AG09319 (cell line): ENCODE data around the gene ZNF701.
"Not testable (repeated sequence)": the region's sequence is repeated elsewhere in the genome, so short reads cannot be mapped to it uniquely, and the experiment has no call there.

ENCODE experiments used
- DNase-seq: peaks from one replicate; pipeline ENCODE4 v3.0.0-alpha.2; 2010; ENCODE audit warnings: low read depth; ENCODE audit errors: extremely low read depth
- TF ChIP-seq, protein P1 (sequence below): IDR thresholded peaks from 2 replicates; pipeline ENCODE4 v1.5.1; 2011; ENCODE audit warnings: low read depth, mild to moderate bottlenecking, inconsistent platforms, low read length, moderate library complexity

Gene ZNF701

DNA sequence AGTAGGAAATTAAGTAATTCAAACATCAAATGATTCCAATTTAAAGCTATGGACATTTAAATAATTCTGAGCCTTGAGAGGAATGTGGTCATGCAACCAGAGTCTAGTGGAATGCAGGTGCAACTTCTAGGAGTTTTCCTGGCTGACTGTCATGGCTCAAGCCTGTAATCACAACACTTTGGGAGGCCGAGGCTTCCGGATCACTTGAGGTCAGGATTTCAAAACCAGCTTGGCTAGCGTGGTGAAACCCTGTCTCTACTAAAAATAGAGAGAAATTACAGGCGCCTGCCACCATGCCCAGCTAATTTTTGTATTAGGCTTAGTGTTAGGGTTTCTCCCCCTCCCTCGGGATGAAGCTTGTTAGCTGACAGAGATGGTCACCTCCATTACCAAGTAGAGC, 36.2 kb upstream of the ZNF701 start:
- no peak for DNase-seq
- TF ChIP-seq, protein P1, sequence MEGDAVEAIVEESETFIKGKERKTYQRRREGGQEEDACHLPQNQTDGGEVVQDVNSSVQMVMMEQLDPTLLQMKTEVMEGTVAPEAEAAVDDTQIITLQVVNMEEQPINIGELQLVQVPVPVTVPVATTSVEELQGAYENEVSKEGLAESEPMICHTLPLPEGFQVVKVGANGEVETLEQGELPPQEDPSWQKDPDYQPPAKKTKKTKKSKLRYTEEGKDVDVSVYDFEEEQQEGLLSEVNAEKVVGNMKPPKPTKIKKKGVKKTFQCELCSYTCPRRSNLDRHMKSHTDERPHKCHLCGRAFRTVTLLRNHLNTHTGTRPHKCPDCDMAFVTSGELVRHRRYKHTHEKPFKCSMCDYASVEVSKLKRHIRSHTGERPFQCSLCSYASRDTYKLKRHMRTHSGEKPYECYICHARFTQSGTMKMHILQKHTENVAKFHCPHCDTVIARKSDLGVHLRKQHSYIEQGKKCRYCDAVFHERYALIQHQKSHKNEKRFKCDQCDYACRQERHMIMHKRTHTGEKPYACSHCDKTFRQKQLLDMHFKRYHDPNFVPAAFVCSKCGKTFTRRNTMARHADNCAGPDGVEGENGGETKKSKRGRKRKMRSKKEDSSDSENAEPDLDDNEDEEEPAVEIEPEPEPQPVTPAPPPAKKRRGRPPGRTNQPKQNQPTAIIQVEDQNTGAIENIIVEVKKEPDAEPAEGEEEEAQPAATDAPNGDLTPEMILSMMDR, result no peak

DNA sequence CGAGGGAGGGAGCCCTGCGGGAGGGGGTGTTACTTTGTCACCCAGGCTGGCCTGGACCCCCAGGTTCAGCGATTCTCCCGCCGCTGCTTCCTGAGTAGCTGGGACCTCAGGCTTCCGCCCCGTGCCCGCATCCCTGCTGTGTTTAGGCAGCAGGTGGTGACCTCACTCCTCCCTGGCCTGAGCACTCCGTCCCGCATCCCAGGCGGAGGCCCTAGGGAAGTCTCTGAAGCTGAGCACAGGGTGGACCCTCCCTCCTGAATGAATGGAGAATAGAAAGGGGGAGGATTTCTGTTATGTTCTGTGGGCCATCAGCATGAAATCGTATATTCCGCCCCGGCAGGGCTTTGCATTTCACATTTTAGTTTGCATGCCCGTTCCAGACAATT, 34.7 kb upstream of the ZNF701 start:
- not testable (repeated sequence) for DNase-seq

DNA sequence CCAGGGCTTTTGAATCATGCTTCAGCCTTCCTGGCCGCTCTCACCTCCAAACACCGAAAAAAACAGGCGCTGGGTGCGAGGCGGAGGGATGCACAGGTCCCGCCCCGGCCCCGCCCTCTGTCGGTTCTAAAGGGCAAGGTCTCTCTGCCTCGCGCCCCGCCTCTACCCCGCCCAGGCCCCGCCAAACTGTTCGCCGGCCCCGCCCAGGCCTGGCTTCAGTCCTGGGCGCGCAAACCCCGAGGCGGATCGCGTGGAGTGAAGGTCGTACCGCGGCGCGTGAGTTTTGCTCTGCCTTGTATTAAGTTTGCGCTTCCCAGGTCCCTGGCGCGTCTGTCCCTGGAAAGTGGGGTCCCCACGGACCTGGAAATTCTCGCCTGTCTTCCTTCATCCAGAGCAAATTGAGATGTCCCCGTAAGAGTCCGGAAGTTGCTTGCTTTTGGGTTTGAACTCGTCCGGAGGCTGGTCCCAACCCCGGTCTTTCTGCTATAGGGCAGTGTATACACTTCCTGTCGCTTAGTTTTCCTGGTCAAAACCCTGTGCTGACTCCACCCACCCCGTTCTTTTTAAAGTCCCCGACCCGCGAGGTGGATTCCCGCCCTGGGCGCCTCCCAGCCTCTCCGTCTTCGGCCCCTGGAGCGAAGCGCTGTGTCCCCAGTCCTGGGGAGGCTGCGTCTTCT, 34.2 kb upstream of the ZNF701 start:
- DNase-seq, result peak; percentile 20
- TF ChIP-seq, protein P1, result no peak; the same call in 1 of the 2 replicates

DNA sequence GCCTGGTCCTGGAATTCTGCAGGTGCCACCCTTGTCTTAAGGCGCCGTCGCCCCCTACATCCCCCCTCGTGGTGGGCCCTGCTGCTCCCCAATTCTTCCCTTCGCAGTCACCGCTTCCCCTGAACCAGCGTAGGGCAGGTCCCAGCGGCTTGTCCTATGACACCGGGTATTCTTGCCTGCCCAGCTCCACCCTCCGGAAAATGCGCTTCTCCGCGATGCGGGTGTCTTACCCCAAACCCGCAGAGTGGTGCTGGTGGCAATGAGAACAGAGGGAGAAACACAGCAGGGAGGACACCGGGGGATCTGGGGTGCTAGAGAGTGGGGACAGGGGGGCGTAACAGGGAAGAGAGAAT, 33.7 kb upstream of the ZNF701 start:
- TF ChIP-seq, protein P1, result no peak
- DNase-seq, result no peak

DNA sequence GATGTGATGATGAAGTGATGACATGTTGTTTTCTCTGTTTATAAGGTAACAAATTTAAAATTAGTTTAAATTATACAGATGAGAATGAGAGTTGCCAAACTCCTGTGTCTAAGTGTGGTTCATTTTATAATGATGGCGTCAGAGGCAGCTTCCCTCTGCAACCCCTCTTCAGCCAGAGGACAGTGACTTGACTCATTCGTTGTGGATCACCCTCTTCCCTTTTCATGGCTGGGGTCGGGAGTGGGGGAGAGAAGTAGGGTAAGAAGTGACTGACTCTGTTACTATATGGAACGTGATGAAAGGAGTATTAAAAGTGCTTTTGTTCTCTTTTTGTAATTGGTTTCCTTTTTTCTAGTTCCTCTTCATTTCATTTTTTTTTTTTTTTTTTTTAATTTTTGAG, 31.3 kb upstream of the ZNF701 start:
- not testable (repeated sequence) for DNase-seq

DNA sequence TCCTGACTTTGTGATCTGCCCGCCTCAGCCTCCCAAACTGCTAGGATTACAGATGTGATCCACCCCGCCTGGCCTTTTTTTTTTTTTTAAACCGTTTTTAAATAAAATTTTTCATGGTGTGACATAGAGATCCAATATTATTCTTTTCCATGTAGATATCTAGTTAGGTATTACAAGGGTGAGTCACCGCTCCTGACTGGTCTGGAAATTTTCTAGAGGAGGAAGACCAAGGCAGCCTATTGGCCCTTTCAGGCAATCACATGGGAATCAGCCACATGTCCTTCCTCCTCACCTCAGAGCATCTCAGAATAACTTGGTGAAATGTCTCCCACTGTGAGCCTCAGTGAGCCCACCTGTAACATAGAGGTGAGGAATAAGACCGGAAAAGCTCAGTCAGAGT, 28.9 kb upstream of the ZNF701 start:
- DNase-seq, result not testable (repeated sequence)

DNA sequence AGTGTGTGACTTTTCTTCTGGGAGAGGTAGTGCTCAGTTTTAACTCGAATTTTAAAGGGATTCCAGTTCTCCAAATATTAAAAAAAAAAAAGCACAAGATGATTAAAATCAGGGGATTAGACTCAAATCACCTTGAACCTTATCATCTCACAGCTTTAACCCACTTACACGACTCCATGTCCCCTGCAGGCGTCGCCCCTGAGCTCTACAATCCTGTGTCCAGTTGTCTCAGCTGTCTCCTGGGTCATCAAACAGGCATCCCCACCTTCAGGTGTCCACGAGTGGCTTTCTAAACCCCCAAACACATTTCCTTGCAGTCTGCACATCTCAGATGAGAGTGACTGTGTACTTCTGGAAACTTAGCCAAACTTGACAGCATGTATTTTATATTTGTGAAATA, 28.5 kb upstream of the ZNF701 start:
- TF ChIP-seq, protein P1, result no peak
- no peak for DNase-seq

DNA sequence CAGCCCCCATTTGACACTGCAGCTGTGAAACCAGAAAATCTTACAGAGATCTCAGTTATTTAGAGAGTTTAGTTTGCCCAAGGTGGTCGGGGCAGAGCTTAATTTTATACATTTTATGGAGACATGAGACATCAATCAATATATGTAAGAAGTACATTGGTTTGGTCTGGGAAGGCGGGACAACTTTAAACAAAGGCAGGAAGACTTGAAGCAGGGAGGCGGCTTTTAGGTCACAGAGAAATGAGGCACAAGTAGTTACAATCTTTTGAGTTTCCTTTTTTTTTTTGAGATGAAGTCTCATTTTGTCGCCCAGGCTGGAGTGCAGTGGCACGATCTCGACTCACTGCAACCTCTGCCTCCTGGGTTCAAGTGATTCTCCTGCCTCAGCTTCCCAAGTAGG, 27.5 kb upstream of the ZNF701 start:
- DNase-seq, result not testable (repeated sequence)

DNA sequence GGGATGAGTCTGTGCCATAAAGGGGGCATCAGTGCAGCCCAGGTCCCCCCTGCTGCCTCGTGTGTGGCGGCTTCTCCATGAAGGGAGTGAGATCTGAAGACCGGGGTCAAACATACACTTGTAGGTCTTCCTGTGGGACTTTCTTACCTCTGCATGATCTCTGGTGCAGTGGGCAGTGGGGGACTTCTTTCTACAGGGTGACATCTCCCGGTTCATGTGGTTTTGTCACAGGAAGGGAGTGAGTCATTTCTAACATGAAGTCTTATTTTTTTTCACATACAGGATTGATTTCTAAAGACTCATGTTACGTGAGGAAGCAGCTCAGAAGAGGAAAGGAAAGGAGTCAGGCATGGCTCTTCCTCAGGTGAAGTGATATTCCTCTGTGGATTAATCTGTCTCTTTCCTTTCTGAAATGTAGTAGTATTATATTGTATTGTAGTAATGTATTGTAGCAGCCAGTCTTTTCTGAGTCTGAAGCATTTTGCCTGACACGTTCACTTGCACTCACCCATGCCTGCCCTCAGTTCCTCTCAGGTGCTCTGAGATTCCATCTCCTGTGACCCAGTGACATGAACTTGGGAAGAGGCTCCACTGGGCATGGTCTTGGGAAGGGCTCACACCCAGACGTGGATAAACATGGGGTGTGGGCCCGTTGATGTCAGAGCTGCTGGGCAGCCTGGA, 27.0 kb upstream of the ZNF701 start:
- TF ChIP-seq, protein P1, result no peak
- no peak for DNase-seq
